Activated CD8-positive, alpha-beta memory T cell treated with anti-CD3 and anti-CD28 coated beads for 36 hours (primary cell): ENCODE results near the gene PPP1R16B. TPM values are rescaled to one million over a fixed set of nuclear protein-coding genes. Genes with fewer than 3 reads are reported as not detected.

Experiments used
- CTCF ChIA-PET: fragments of 350-600 bp; sonication (Branson Sonifier 250); formaldehyde crosslinking; loops from one replicate; lab custom pipeline; 2021; ENCODE audit warnings: antibody characterized with exemption; lab: Charles Lee
- POLR2A ChIA-PET: fragments of 350-600 bp; sonication (Branson Sonifier 250); formaldehyde crosslinking; loops from one replicate; lab custom pipeline; 2021; ENCODE audit warnings: antibody characterized with exemption; lab: Charles Lee
- total RNA-seq, 2 experiments: library from RNA; stranded (reverse); gene quantifications; one replicate each; pipeline ENCODE4 v1.2.3, GENCODE V29; 2021

The PPP1R16B gene
- total RNA-seq, 2 experiments from 2014 or later: 156 to 164 TPM

DNA sequence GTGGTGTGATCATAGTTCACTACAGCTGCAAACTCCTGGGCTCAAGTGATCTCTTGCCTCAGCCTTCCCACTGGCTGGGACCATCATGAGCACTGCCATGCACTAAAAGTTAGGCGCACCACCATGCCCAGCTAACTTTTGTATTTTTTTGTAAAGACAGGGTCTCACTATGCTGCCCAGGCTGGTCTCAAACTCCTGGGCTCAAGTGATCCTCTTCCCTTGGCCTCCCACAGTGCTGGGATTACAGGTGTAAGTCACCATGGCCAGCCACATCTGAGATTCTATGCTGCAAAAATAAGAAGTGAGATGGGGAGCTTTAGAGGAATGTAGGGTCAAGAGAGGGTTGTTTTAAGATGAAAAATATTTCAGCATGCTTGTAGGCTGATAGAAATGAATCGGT is 119.2 kb downstream of the PPP1R16B start:
- ChIA-PET CTCF (interaction anchor here (10.1 kb wide), 1 partner anchor 122 kb away, joined by 72 read pairs; no protein-coding TSS in a partner anchor), POLR2A (no interaction called here)

DNA sequence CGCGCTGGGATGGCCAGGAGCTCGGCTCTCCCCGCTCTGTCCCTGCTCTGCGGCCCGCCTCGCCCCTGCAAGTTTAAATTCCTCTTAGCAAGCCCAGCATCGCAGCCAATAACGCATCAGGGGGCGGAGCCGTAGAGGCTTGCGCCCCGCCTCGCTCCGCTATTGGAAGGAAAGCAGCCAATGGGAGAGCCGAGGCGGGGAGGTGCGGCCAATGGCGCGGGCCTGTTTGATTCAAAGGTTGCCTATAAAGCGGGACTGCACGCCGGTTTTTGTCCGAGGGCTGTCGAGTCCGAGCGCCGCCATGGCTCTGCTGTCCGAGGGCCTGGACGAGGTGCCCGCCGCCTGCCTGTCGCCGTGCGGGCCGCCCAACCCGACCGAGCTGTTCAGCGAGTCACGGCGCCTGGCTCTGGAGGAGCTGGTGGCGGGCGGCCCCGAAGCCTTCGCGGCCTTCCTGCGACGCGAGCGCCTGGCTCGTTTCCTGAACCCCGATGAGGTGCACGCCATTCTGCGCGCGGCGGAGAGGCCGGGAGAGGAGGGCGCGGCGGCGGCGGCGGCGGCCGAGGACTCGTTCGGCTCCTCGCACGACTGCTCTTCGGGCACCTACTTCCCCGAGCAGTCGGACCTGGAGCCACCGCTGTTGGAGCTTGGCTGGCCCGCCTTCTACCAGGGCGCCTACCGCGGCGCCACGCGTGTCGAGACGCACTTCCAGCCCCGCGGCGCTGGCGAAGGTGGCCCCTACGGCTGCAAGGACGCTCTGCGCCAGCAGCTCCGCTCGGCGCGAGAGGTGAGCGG is 120.8 kb downstream of the PPP1R16B start, which contains the start of gene FAM83D:
Gene FAM83D (plus strand): TSS at position 276 of the 792 bp plus-strand sequence. CDS start 26 bp downstream, at position 302.
- POLR2A ChIA-PET: interaction anchor here (1.0 to 1.3 kb wide), 3 partner anchors 36 to 123 kb away, joined by 3 to 4 read pairs (median 3); partner anchors contain the start of genes DHX35 and PPP1R16B

DNA sequence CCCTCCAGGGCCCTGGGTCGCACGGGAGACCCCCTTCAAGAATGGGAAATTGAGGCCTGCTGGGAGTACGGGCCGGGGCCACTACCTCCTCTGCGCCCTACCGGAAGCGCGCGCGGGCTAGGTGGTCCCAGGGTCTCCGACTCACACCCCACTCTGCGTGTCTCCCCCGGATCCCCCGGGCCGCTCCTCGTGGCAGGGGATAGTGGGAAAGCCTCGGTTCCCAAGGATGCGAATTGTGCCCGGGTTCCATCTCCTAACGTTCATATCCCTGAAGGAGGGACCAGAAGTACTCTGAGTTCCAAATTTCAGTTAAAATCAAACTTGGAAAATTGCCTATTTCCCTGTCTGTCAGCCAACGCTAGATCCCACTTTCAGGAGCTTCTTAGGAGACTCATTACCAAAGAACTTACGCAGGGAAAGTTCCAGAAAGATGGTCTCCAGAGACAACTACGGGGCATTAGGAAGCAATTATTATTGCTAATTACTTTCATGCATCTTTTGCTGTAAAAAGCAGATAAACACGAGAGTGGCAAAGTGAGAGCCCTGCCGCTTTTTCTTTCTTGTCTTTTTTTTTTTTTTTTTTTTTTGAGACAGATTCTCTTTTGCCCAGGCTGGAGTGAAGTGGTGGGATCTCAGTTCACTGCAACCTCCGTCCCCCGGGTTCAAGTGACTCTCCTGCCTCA is 121.6 kb downstream of the PPP1R16B start:
- POLR2A ChIA-PET: interaction anchor here (1.3 kb wide), 1 partner anchor 122 kb away, joined by 3 read pairs; the partner anchor contains the start of gene PPP1R16B

More for the DNA sequence above, 120.8 kb downstream of the PPP1R16B start, which contains the start of gene FAM83D:
- CTCF ChIA-PET: interaction anchor here (0.5 to 10.1 kb wide), 8 partner anchors 8 to 121 kb away, joined by 3 to 72 read pairs (median 6); partner anchors contain the start of gene DHX35

DNA sequence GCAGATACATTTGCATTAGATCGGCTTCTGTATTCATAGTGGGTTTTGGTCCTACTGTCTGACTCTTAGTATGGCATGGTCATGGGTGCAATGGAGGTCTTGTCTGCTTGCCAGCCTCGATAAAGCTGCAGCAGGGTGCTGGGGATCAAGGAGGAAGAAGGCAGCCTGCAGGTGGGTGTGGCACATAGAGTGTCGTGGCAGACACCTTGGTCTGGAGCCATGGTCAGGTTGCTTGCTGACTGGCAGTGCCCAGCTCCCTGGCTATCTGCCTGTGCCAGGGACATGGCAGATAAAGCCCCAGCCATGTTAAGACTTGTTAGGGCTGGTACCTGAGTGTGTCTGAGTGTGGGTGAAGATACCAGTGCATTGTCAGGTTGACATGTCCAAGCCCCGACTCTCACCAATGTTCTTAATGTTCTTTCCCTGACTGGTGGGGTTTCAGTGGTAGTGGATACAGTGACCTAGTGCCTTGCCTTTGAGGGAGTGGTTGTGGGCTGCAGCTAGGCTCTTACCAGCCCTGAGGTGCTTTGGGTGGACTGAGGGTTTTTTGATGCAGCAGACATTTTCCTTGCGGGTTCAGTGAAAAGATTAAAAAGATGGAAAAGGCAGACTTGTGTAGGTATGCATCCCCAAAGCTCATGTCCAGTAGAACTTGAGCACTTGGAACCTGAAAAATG is 122.5 kb downstream of the PPP1R16B start:
- ChIA-PET POLR2A (interaction anchor here (0.5 kb wide), 1 partner anchor 34 kb away, joined by 3 read pairs; no protein-coding TSS in a partner anchor), CTCF (interaction anchor here (1.2 to 10.1 kb wide), 3 partner anchors 67 to 119 kb away, joined by 4 to 72 read pairs (median 6); no protein-coding TSS in a partner anchor)

More for the DNA sequence above, 121.6 kb downstream of the PPP1R16B start:
- CTCF ChIA-PET: interaction anchor here (1.0 to 10.1 kb wide), 8 partner anchors 9 to 120 kb away, joined by 3 to 72 read pairs (median 6); partner anchors contain the start of gene DHX35

DNA sequence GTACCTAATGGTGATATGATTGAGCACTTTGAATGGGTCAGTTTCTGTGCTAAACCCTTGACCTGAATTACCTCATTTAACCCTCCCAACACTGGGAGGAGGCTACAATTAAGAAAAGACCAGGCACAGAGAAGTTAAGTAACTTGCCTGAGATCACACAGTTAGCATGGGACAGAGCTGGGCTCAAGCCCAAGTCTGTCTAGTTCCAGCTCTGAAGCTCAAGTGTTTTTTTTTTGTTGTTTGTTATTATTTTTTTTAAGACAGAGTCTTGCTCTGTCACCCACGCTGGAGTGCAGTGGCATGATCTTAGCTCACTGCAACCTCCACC is 124.7 kb downstream of the PPP1R16B start:
- ChIA-PET POLR2A (interaction anchor here (0.5 to 0.9 kb wide), 3 partner anchors 32 to 857 kb away, joined by 3 to 4 read pairs (median 3); partner anchors contain the start of gene DHX35), CTCF (interaction anchor here (1.2 to 10.1 kb wide), 2 partner anchors 32 to 117 kb away, joined by 3 to 72 read pairs; partner anchors contain the start of gene DHX35)

DNA sequence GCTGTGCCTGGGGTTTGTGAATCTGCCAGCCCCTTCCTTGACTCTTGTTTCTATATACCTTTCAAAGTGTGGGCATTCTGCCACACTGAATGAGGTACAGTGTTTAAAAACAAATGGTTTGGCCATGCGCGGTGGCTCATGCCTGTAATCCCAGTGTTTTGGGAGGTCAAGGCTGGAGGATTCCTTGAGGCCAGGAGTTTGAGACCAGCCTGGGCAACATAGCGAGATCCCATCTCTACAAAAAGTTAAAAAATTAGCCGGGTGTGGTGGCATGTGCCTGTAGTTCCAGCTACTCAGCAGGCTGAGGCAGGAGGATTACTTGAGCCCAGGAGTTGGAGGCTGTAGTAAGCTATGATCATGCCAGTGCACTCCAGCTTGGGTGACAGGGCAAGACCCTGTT is 126.5 kb downstream of the PPP1R16B start:
- POLR2A ChIA-PET: no interaction called here

DNA sequence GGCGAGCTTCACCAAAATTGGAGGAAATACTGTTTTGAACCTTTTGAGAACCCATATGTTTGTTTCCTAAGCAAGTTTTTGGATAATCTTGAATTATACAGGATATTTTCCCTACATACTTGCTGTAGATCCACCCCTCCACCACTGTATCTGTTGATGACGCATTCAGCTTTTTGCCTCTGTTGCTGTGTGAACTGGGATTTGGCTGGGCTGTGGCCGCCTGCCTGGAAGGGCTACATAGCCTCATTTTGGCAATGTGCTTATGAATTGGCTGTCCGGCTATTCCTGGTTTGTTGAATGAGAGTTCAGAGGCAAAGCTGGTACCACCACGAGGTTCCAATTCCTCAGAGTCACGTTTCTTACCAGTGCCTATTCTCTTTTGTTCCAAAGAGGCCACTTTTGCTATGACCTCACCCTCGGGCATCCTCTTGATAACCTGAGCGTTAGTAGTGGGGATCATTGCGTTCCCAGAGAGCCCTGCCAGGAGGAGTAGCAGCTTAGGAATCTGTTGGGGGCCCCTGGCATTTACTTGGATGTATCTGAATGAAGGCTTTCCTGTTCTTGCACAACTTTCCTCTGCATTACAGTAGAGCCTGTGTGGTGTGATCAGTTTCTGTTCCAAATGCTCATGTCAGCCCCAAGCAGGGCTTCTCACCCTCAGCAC is 127.1 kb downstream of the PPP1R16B start:
- POLR2A ChIA-PET: no interaction called here
- CTCF ChIA-PET: no interaction called here

More for the DNA sequence above, 126.5 kb downstream of the PPP1R16B start:
- CTCF ChIA-PET: no interaction called here

DNA sequence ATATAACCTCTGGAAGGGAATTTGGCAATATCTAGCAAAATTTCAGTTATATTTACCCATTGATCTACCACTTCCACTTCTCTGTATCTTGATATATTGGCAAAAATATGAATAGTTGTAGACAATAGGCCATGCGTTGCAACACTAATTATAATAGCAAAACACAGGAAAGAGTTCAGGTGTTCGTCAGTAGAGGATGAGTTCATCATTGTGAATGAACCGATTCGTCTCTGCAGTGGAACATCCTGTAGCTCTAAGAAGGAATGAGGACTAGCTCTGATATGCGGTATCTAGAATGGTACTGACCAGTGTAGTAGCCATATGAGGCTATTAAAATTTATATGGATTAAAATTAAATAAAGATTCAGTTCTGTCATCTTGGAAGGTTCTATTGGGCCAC is 129.0 kb downstream of the PPP1R16B start:
- ChIA-PET POLR2A (interaction anchor here (0.6 kb wide), 1 partner anchor 50 kb away, joined by 12 read pairs; no protein-coding TSS in a partner anchor), CTCF (interaction anchor here (0.6 to 0.7 kb wide), 3 partner anchors 9 to 303 kb away, joined by 3 read pairs; no protein-coding TSS in a partner anchor)

DNA sequence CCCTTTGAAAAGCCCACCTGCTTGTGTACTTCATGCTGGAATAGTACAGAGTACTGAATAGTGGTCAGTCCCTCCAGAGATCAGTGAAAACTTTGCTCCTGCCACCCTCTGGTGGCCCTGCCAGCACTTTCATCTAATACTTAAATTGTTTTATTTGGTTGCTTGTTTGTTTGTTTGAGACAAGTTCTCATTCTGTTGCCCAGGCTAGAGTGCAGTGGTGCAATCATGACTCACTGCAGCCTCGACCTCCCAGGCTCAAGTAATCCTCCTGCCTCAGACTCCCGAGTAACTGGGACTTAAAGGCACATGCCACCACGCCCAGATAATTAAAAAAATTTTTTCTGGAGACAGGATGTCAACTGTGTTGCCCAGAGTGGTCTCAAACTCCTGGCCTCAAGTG is 129.8 kb downstream of the PPP1R16B start:
- POLR2A ChIA-PET: no interaction called here
- CTCF ChIA-PET: no interaction called here

DNA sequence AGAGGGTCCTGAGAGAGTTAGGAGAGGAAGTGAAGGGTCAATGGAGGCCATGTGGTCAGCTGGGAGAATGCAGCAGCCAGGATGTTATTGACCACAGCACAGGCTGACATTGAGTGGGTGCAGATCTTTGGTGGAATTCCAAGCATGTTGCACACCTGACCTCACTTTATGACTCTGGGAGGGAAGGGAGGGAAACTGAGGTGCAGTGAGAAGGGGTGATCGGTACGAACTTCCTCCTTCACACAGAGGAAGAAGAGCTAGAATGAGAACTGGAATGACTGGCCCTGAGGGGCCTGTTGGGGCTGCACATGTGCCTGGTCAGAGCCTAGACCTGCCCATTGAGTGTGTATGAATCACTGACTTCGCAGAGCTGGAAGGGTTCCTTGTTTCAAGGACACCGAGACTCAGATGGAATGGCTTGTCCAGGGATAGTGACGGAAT is 130.5 kb downstream of the PPP1R16B start:
- CTCF ChIA-PET: interaction anchor here (1.1 kb wide), 1 partner anchor 10 kb away, joined by 5 read pairs; the partner anchor contains the start of gene FAM83D
- POLR2A ChIA-PET: no interaction called here

DNA sequence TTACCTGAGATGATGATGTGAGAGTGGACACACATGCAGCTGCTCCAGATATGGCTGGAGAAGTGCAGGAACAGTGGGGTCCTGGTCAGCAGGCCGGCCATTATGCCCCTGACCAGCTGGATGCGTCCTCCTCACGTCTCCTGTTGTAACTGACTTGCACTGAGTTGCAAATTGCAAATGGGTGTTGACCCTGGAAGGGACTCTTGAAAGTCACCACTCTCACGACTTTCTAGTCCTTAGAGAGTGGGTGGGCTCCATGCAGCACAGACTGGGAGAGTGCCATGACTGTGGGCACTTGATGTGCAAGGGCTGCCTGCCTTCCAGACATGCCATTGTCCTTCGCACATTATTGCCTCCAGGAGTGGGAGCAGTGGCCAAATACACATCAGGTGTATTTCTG is 131.5 kb downstream of the PPP1R16B start:
- CTCF ChIA-PET: interaction anchor here (1.1 kb wide), 1 partner anchor 11 kb away, joined by 5 read pairs; the partner anchor contains the start of gene FAM83D
- POLR2A ChIA-PET: no interaction called here

DNA sequence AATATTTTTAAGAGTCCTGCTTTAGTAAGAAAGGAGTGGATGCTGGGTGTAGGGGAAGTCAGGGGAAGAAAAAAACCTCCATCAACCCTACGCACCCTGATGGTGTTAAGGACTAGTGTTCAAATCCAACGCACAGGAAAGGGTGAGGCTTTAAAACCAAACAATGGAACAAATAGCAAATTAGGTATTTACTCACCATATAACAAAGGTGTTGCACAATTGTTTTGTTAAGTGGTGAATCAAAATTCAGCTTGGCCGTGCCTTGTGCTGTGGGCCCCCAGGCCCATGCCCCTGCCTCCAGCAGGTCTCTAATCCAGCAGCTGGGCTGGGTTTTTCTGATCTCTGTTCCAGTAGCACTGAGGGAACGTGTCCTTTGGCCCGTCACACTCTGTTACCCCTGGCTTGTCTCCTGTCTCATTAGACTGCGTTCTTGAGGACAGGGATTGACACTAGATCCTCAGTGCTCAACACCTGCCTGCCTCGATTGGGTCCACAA is 132.5 kb downstream of the PPP1R16B start:
- POLR2A ChIA-PET: no interaction called here

DNA sequence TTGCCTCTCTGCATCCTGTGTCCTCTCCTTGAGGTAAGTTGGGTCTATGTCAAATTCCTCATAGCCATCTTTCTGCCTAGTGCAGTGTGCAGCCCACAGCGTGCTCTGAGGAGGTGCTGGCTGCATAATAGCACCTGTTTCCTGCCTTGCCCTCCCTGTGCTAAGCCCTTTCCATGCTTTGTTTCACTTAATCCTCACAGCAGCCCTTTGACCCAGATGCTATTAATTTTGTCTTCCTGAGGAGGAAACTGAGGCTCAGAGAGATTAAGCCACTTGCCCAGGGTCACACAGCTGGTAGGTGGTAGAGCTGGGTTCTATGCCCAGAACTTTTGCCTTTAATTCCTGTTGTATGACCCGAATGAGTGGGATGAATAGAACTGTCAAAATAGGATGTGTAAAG is 134.2 kb downstream of the PPP1R16B start:
- POLR2A ChIA-PET: no interaction called here
- CTCF ChIA-PET: no interaction called here

More for the DNA sequence above, 132.5 kb downstream of the PPP1R16B start:
- CTCF ChIA-PET: no interaction called here

DNA sequence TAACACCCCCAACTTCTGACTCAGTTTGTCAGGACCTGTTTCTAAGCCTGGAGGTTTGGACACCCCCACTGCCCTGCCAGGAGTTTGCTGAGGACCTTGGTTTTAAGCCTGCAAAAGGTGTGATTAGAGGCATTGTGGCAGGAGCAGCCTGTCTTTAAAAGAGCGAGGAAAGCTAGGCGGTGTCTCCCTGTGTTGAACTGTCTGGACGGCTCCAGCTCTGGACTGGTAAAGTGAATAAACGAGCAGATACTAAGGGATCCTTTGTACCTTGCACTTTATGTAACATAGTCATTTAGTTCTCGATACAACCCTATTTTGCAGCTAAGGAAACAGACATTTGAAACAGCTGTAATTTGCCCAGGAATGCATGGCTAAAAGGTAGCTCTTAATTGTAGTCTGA is 135.1 kb downstream of the PPP1R16B start:
- CTCF ChIA-PET: interaction anchor here (0.6 to 1.4 kb wide), 2 partner anchors 14 to 91 kb away, joined by 3 read pairs; partner anchors contain the start of gene FAM83D
- POLR2A ChIA-PET: no interaction called here

DNA sequence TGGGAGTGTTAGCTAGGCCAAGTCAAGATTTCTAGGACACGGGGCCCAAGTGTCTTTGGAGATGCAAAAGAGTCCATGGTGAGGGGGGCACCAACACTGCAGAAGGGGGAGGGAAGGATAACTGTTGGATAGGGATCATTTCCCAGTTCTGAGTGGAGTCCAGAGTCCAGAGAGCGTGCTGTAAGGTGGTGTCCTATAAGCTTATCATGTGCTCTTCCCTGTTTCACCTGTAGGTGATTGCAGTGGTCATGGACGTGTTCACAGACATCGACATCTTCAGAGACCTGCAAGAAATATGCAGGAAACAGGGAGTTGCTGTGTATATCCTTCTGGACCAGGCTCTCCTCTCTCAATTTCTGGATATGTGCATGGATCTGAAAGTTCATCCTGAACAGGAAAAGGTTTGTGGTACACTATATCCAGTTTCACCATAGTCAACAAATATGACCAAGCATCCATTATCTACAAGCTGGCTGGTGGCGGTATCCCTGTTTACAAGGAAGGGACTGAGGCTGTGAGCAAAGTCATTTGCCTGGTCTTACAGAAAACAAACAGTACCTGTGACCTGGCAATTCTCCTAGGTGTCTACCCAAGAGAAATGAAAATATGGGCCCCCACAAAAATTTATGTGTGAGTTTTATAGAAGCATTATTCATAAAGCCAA is 136.4 kb downstream of the PPP1R16B start:
- CTCF ChIA-PET: interaction anchor here (0.8 to 1.4 kb wide), 2 partner anchors 8 to 16 kb away, joined by 3 read pairs; partner anchors contain the start of gene FAM83D
- POLR2A ChIA-PET: no interaction called here

DNA sequence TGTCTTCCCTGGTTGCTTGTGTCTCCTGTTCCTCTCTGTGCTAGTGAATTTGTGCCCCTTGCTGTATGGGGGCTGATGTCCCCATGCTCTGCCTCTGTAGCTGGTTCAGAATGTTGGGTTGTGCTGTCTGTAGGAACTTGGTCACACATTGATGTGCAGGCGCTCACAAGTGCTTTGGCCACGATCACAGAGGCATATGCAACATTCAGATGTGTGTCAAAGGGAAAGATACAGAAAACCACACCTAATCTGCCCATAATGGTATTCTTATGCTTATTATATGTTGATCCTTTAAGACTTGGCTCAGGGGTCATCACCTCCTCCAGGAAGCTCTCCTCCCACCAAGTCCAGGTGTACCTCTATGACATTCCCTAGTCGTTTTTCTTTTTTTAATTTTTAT is 139.5 kb downstream of the PPP1R16B start:
- ChIA-PET POLR2A (no interaction called here), CTCF (no interaction called here)

DNA sequence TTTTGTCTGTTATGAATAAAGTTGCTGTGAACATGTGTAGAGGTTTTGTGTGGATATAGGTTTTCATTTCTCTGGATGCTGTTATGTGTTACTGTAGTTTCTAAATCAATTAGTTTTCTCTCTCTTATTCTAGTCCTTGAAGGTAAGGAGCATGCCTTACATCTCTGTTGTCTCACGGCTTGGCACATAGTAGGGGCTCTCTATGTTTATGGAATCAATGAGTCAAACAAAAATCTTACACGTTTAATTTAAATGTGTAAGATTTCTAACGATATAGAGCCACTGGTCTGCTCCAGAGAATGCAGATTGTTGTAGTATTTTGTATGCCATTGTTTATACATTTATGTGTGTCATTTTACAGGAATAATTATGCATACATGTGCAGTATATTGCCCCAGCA is 141.3 kb downstream of the PPP1R16B start:
- POLR2A ChIA-PET: no interaction called here
- CTCF ChIA-PET: no interaction called here
